Esophagus squamous epithelium (tissue), 5 donors: ENCODE results near the gene DNAH1. TPM values are rescaled to one million over a fixed set of nuclear protein-coding genes. Genes with fewer than 3 reads are reported as not detected.

Experiments used
- DNase-seq: peaks from one replicate; lab custom pipeline; 2025; lab: John Stamatoyannopoulos, UW
- H3K27ac ChIP-seq, 4 donors: fragments of 200-600 bp; sonication (generic); one replicate each; pipeline ENCODE4 v1.5.1; 2016 to 2019; ENCODE audit warnings: mild to moderate bottlenecking in 1 of 4
- H3K27me3 ChIP-seq, 4 donors: fragments of 200-600 bp; sonication (generic); 1 replicate in 3 of 4; 2 replicates in 1 of 4; pipeline versions ENCODE4 v1.5.1 to v1.6.0; 2017 to 2021; ENCODE audit warnings: antibody characterized with exemption in 1 of 4
- H3K36me3 ChIP-seq, 3 donors: fragments of 200-600 bp; sonication (generic); one replicate each; pipeline ENCODE4 v1.5.1; 2016 to 2019
- H3K4me1 ChIP-seq, 3 donors: fragments of 200-600 bp; sonication (generic); one replicate each; pipeline ENCODE4 v1.5.1; 2017 to 2019
- H3K4me3 ChIP-seq, 4 donors: fragments of 200-600 bp; sonication (generic); 1 replicate in 3 of 4; 2 replicates in 1 of 4; pipeline ENCODE4 v1.5.1; 2016 to 2019; ENCODE audit warnings: mild to moderate bottlenecking in 2 of 4, moderate library complexity in 1 of 4
- H3K9me3 ChIP-seq, 3 donors: fragments of 200-600 bp; sonication (generic); one replicate each; pipeline ENCODE4 v1.5.1; 2016 to 2019
- POLR2A ChIP-seq, 4 donors: fragments of 450-650 bp; IDR thresholded peaks; one replicate each; pipeline ENCODE4 v1.6.1; 2017; ENCODE audit warnings: antibody characterized with exemption in 4 of 4, mild to moderate bottlenecking in 4 of 4, moderate library complexity in 3 of 4
- WGBS, 2 donors: methylation state at CpG; one replicate each; pipeline ENCODE4 v1.1.5; 2018; 5-methylcytosine and 5-hydroxymethylcytosine counted together
- intact Hi-C: fragments of 100-400 bp; cut with DNase I; formaldehyde crosslinking; loops from one replicate; pipeline ENCODE4 v1.15.0; 2022
- total RNA-seq, 4 donors: library from RNA; depleted of rRNA; stranded (reverse); fragments of >200 nt; gene quantifications; one replicate each; pipeline ENCODE4 v1.1.0, GENCODE V29; 2016
- TF ChIP-seq, protein P1 (sequence below), 6 experiments: fragments of 450-650 bp in 4 of 6; fragments of 200-600 bp in 2 of 6; sonication (generic) in 2 of 6; IDR thresholded peaks; one replicate each; pipeline ENCODE4 v1.5.1; 2016 to 2019; ENCODE audit warnings: antibody characterized with exemption in 6 of 6, mild to moderate bottlenecking in 4 of 6, moderate library complexity in 4 of 6
- donor health status: DM: yes; HTN: yes; CAD: no.

The DNAH1 gene
- total RNA-seq, 4 donors from 2014 or later = 1.3 to 5.9 (median 1.9) TPM

DNA sequence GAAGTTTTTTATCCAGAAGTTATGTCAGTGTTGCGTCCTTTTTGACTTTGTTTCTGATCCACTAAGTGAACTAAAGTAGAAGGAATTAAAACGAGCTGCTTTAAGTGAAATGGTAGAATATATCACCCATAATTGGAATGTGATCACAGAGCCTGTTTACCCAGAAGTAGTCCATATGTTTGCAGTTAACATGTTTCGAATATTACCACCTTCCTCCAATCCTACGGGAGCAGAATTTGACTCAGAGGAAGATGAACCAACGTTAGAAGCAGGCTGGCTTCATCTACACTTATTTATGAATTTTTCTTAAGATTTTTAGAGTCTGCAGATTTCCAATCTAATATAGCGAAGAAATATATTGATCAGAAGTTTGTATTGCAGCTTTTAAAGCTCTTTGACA lies 57.6 kb downstream of the DNAH1 start:
- Histone ChIP-seq H3K36me3 (peaks cover 0 to 26% (median 0%) of the 10 kb centered on the region in 3 donors), H3K9me3 (no peaks in the 10 kb centered on the region), H3K27me3 (no peaks in the 10 kb centered on the region), H3K27ac (no peak overlapping the region), H3K4me3 (no peak overlapping the region), H3K4me1 (no peaks in the 10 kb centered on the region)
- no peak for DNase-seq
- 66 to 74% methylated on average over 6 of the region's 6 CpGs for WGBS, 2 donors
- intact Hi-C loops = no loop called here
- TF ChIP-seq, protein P1, sequence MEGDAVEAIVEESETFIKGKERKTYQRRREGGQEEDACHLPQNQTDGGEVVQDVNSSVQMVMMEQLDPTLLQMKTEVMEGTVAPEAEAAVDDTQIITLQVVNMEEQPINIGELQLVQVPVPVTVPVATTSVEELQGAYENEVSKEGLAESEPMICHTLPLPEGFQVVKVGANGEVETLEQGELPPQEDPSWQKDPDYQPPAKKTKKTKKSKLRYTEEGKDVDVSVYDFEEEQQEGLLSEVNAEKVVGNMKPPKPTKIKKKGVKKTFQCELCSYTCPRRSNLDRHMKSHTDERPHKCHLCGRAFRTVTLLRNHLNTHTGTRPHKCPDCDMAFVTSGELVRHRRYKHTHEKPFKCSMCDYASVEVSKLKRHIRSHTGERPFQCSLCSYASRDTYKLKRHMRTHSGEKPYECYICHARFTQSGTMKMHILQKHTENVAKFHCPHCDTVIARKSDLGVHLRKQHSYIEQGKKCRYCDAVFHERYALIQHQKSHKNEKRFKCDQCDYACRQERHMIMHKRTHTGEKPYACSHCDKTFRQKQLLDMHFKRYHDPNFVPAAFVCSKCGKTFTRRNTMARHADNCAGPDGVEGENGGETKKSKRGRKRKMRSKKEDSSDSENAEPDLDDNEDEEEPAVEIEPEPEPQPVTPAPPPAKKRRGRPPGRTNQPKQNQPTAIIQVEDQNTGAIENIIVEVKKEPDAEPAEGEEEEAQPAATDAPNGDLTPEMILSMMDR (IDR thresholded peaks at IDR 0.05) = no peak
- no peak for TF ChIP-seq POLR2A (IDR thresholded peaks at IDR 0.05)

DNA sequence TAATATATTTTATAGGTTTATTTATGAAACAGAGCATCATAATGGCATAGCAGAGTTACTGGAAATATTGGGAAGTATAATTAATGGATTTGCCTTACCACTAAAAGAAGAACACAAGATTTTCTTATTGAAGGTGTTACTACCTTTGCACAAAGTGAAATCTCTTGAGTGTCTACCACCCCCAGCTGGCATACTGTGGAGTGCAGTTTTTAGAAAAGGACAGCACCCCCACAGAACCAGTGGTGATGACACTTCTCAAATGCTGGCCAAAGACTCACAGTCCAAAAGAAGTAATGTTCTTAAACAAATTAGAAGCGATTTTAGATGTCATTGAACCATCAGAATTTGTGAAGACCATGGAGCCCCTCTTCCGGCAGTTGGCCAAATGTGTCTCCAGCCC lies 58.1 kb downstream of the DNAH1 start:
- H3K36me3 ChIP-seq = peaks cover 0 to 21% (median 0%) of the 10 kb centered on the region in 3 donors
- H3K4me1 ChIP-seq = no peaks in the 10 kb centered on the region
- H3K27ac ChIP-seq = no peak overlapping the region
- H3K9me3 ChIP-seq = no peaks in the 10 kb centered on the region
- DNase-seq = no peak
- H3K4me3 ChIP-seq = no peak overlapping the region
- 86 to 87% methylated on average over 2 of the region's 2 CpGs for WGBS, 2 donors
- H3K27me3 ChIP-seq = no peaks in the 10 kb centered on the region
- TF ChIP-seq, protein P1 (IDR thresholded peaks at IDR 0.05) = no peak
- no peak for TF ChIP-seq POLR2A (IDR thresholded peaks at IDR 0.05)
- intact Hi-C loops = no loop called here

DNA sequence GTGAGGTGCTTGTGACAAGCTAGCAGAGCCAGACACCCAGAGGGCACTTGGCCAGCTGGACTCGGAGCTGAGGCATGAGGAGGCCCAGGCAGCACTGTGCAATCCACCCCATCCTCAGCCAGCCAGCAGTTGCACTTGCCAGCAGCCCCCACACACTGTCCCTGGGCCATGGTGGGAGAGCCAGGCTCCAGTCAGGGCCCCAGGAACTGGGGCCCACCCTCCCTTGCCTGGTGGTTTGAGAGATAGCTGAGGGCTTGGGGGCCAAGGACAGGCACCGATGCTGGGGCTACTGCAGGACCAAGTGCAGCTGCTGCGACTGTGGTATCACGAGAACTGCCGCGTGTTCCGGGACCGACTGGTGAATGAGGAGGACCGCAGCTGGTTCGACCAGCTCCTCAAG lies 63.5 kb downstream of the DNAH1 start:
- Histone ChIP-seq H3K9me3 (no peaks in the 10 kb centered on the region), H3K27me3 (no peaks in the 10 kb centered on the region), H3K4me1 (no peaks in the 10 kb centered on the region), H3K27ac (no peak overlapping the region), H3K36me3 (peaks cover 0 to 12% (median 0%) of the 10 kb centered on the region in 3 donors), H3K4me3 (no peak overlapping the region)
- TF ChIP-seq POLR2A (IDR thresholded peaks at IDR 0.05) = no peak
- TF ChIP-seq, protein P1 (IDR thresholded peaks at IDR 0.05) = no peak
- WGBS, 2 donors = 67 to 87% methylated on average over 1 to 6 of the region's 10 CpGs
- no peak for DNase-seq
- intact Hi-C loops = no loop called here

DNA sequence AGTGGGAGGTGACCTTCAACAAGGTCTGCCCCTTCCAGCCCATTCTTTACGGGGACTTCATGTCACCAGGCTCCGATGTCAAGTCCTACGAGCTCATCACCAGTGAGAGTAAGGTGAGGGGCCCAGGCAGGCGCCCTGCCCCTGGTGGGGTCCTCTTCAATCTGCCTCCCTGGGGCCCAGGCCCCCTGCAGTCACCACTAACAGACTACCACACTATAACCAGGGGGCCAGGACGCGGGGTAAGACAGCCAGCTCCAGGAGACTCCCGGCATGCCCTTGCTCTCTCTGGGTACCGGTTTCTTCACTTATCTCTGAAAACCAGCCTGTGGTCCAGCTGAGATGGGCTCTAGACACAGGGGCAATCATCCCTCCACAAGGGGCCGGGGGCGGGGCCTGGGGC lies 63.9 kb downstream of the DNAH1 start:
- H3K9me3 ChIP-seq = no peaks in the 10 kb centered on the region
- H3K36me3 ChIP-seq = peaks cover 0 to 12% (median 0%) of the 10 kb centered on the region in 3 donors
- 88% methylated on average over 5 of the region's 10 CpGs; no CpG with 5 or more reads in 1 of the 2 donors for WGBS, 2 donors
- TF ChIP-seq, protein P1 (IDR thresholded peaks at IDR 0.05) = no peak
- no peak for TF ChIP-seq POLR2A (IDR thresholded peaks at IDR 0.05)
- DNase-seq = no peak
- no peaks in the 10 kb centered on the region for H3K4me1 ChIP-seq
- H3K27ac ChIP-seq = no peak overlapping the region
- H3K27me3 ChIP-seq = no peaks in the 10 kb centered on the region
- no peak overlapping the region for H3K4me3 ChIP-seq
- intact Hi-C loops = no loop called here

GRCh38 chr3:52381623-52382022 lies 65.5 kb downstream of the DNAH1 start:
- Histone ChIP-seq H3K9me3 (no peaks in the 10 kb centered on the region), H3K4me1 (no peaks in the 10 kb centered on the region), H3K27me3 (no peaks in the 10 kb centered on the region), H3K27ac (no peak overlapping the region), H3K4me3 (no peak overlapping the region), H3K36me3 (no peaks in the 10 kb centered on the region)
- DNase-seq = no peak
- TF ChIP-seq, protein P1 (IDR thresholded peaks at IDR 0.05) = no peak
- 87 to 96% methylated on average over 5 to 15 of the region's 18 CpGs for WGBS, 2 donors
- intact Hi-C loops = no loop called here
